MM.1S (cell line): Measurements from ENCODE around the gene PIGP.
"Not testable (repeated sequence)": the region's sequence is repeated elsewhere in the genome, so short reads cannot be mapped to it uniquely, and the experiment has no call there.

ENCODE experiments used
- CTCF ChIP-seq: fragments of 300-600 bp; sonication (generic); IDR thresholded peaks from 2 replicates; pipeline ENCODE4 v1.5.1; 2016; ENCODE audit warnings: antibody characterized with exemption, low read length, mixed read lengths
- EZH2 ChIP-seq: fragments of 300-600 bp; sonication (generic); optimal IDR thresholded peaks from 2 replicates; pipeline ENCODE3; 2017; ENCODE audit warnings: low read depth, mild to moderate bottlenecking, antibody characterized with exemption, low read length, mixed read lengths
- EZH2phosphoT487 ChIP-seq: fragments of 300-600 bp; sonication (generic); IDR thresholded peaks from 2 replicates; pipeline ENCODE4 v1.6.1; 2018; ENCODE audit warnings: antibody characterized with exemption, low read length

GRCh38 chr21:37116459-37116858 is 43.6 kb upstream of the PIGP start:
- TF ChIP-seq CTCF, EZH2, EZH2phosphoT487: not testable (repeated sequence)
